Muscle layer of colon (tissue), 2 donors: ENCODE measurements around the gene SRXN1.

Experiments used
- H3K27ac ChIP-seq: one replicate; pipeline ENCODE4 v1.7.0; 2013; ENCODE audit warnings: low read depth, mild to moderate bottlenecking, low read length, moderate library complexity
- H3K27me3 ChIP-seq, 2 donors: one replicate each; pipeline ENCODE4 v1.7.0; 2013; ENCODE audit warnings: low read length in 2 of 2, mild to moderate bottlenecking in 2 of 2; ENCODE audit not compliant: insufficient read depth in 2 of 2, control insufficient read depth in 1 of 2
- H3K36me3 ChIP-seq: one replicate; pipeline ENCODE4 v1.7.0; 2013; ENCODE audit warnings: mild to moderate bottlenecking, low read length; ENCODE audit not compliant: insufficient read depth
- H3K4me1 ChIP-seq: one replicate; pipeline ENCODE4 v1.7.0; 2013; ENCODE audit warnings: mild to moderate bottlenecking, low read length; ENCODE audit not compliant: insufficient read depth
- H3K4me3 ChIP-seq, 2 donors: one replicate each; pipeline ENCODE4 v1.7.0; 2013; ENCODE audit warnings: low read length in 2 of 2, low read depth in 1 of 2, mild to moderate bottlenecking in 1 of 2, moderate library complexity in 1 of 2
- H3K9ac ChIP-seq: one replicate; pipeline ENCODE4 v1.7.0; 2013; ENCODE audit warnings: low read length
- H3K9me3 ChIP-seq: one replicate; pipeline ENCODE4 v1.7.0; 2013; ENCODE audit warnings: mild to moderate bottlenecking, low read length
- donor health status: abdominal sarcoma.
- donor health status: Adenocarcinoma of cecum.

Gene SRXN1

GRCh38 chr20:610130-611046, 42.6 kb downstream of the SRXN1 start, which contains the start of gene TCF15:
Gene TCF15, minus strand, starts transcription at chr20:610309. Its CDS starts 72 bp downstream, at chr20:610237.
- Histone ChIP-seq H3K9ac (no peak within 1 kb of the TSS), H3K27ac (no peak within 1 kb of the TSS), H3K9me3 (no peaks in the 10 kb centered on the region), H3K36me3 (no peaks in the 10 kb centered on the region), H3K4me1 (no peaks in the 10 kb centered on the region), H3K4me3 (no peak within 1 kb of the TSS), H3K27me3 (peaks cover 20 to 41% of the 10 kb centered on the region in 2 donors)

- H3K36me3 ChIP-seq, result no peaks in the 10 kb centered on the region
- H3K27ac ChIP-seq, result no peak overlapping the region
- no peaks in the 10 kb centered on the region for H3K4me1 ChIP-seq
- H3K4me3 ChIP-seq, result no peak overlapping the region
- H3K27me3 ChIP-seq, result peaks cover 20 to 41% of the 10 kb centered on the region in 2 donors
- no peaks in the 10 kb centered on the region for H3K9me3 ChIP-seq
- no peak overlapping the region for H3K9ac ChIP-seq
Observed at GRCh38 chr20:609371-609964, 43.5 kb downstream of the SRXN1 start.

DNA sequence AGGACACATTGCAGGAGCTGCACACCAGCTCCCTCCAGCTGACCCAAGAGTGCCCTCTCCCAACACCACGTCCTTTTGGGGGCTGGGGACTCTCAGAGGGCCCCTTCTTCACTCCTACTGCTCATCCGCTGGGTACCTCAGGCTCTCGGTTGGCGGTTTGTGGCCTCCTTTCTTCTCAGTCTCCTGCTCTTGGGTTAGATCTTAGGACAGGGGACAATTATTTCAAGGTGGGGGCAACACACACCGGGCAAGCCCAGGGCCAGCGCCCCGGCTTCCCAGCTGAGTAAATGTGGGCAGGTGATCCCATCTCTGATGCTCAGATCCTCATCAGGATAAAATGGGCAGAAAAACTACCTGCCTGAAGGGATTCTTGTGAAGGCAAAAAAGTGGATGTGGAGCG, 44.0 kb downstream of the SRXN1 start:
- Histone ChIP-seq H3K9ac (no peak overlapping the region), H3K9me3 (no peaks in the 10 kb centered on the region), H3K27ac (no peak overlapping the region), H3K36me3 (no peaks in the 10 kb centered on the region), H3K4me3 (no peak overlapping the region), H3K4me1 (no peaks in the 10 kb centered on the region), H3K27me3 (peaks cover 20 to 41% of the 10 kb centered on the region in 2 donors)

DNA sequence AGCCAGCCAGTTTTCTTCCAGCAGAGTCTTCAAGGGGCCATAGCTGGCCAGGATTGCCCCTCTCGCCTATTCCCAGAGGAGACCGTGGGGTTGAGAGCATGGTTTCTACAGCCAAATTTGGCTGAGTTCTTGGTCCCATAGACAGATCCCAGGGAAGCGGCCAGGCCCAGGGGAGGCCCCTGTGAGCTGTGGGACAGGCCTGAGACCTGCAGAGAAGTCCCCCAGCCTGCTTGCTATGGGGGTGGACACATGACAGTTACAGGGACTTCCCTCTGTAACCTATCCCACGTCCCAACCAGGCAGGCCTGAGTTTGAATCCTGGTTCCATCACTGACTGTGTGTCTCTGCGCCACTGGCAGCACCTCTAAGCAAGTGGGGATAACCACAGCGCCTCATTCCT, 45.5 kb downstream of the SRXN1 start:
- H3K36me3 ChIP-seq, result no peaks in the 10 kb centered on the region
- no peaks in the 10 kb centered on the region for H3K4me1 ChIP-seq
- H3K27ac ChIP-seq, result no peak overlapping the region
- no peak overlapping the region for H3K4me3 ChIP-seq
- H3K27me3 ChIP-seq, result peaks cover 20 to 36% of the 10 kb centered on the region in 2 donors
- no peaks in the 10 kb centered on the region for H3K9me3 ChIP-seq
- H3K9ac ChIP-seq, result no peak overlapping the region

- Histone ChIP-seq H3K4me3 (no peak overlapping the region), H3K27me3 (peaks cover 6 to 18% of the 10 kb centered on the region in 2 donors), H3K27ac (no peak overlapping the region), H3K4me1 (no peaks in the 10 kb centered on the region), H3K9ac (no peak overlapping the region), H3K9me3 (no peaks in the 10 kb centered on the region), H3K36me3 (no peaks in the 10 kb centered on the region)
Observed at GRCh38 chr20:605237-605636, 47.8 kb downstream of the SRXN1 start.

DNA sequence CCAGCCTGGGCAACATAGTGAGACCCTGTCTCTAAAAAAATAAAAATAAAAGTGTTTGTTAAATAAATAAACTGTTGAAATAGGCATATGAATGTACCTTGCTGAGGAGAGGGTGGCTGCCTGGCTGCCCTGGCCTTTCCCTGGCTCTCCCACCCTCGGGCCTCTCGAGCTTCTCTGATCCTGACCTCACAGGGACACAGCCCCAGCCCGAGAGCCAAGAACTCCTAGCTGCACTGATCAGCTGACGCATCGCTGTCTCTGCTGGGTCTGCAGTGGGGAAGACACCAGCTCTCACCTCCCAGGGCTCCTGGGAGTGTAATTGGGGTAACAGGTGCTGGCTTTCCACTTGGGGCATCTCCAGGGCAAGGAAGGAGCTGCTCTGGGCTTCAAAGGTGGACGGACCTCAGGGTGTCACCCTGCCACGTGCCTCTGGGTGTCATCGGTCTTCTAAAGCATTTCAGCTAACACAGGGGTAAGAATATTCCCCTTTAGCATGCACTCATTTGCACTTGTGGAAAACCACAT, 49.8 kb downstream of the SRXN1 start:
- Histone ChIP-seq H3K4me3 (no peak overlapping the region), H3K9me3 (no peaks in the 10 kb centered on the region), H3K27ac (no peak overlapping the region)

DNA sequence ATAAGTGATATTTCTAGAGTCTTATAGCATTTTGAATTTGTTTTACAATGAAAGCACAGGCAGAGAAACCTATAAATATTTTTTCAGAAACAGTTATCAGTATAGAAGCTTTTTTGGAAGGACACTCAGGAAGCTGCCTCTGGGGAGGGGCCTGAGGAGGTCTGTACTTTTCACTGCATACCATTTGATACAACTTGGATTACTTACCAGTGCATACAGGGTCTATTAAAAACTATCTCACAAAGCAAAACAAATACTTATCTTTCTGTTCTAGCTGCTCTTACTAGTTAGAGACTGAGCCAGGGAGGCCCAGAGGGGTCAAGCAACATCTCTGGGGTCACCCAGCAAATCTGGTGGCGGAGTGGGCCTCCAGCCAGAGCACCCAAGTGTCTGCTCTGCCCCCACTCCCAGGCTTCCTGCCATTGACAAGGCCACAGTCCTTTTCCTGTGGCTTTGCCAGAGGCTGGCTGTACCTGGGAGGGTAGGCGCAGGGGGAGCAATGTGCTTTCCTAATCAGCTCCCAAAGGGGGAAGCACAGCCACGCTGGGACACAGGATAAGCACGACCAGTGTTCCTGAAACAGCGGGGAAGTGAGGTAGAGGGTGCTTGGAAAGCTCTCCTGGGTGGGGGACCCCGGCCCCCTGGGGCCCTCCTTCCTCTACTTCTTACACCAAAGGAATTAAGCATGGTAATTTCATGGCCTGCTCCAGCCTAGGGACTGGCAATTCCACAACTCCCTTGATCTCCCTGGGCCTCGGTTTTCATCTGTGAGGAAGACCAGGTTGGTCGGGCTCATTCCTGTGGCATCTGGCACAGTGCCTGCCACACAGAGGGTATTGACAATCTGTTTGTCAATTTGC, 50.7 kb downstream of the SRXN1 start:
- Histone ChIP-seq H3K9me3 (no peaks in the 10 kb centered on the region), H3K9ac (no peak overlapping the region), H3K27ac (no peak overlapping the region), H3K4me1 (no peaks in the 10 kb centered on the region), H3K4me3 (no peak overlapping the region), H3K36me3 (no peaks in the 10 kb centered on the region), H3K27me3 (no peaks in the 10 kb centered on the region)

More for the DNA sequence above, 49.8 kb downstream of the SRXN1 start:
- no peaks in the 10 kb centered on the region for H3K4me1 ChIP-seq
- H3K36me3 ChIP-seq, result no peaks in the 10 kb centered on the region
- no peak overlapping the region for H3K9ac ChIP-seq
- peaks cover 0 to 3% of the 10 kb centered on the region in 2 donors for H3K27me3 ChIP-seq

GRCh38 chr20:600736-601135, 52.3 kb downstream of the SRXN1 start:
- no peaks in the 10 kb centered on the region for H3K4me1 ChIP-seq

GRCh38 chr20:600141-600540, 52.9 kb downstream of the SRXN1 start:
- Histone ChIP-seq H3K4me1 (no peaks in the 10 kb centered on the region), H3K9ac (no peak overlapping the region), H3K9me3 (no peaks in the 10 kb centered on the region), H3K27ac (no peak overlapping the region), H3K27me3 (no peaks in the 10 kb centered on the region), H3K4me3 (no peak overlapping the region), H3K36me3 (no peaks in the 10 kb centered on the region)

More at GRCh38 chr20:600736-601135, 52.3 kb downstream of the SRXN1 start:
- Histone ChIP-seq H3K9ac (no peak overlapping the region), H3K27me3 (no peaks in the 10 kb centered on the region), H3K27ac (no peak overlapping the region), H3K4me3 (no peak overlapping the region), H3K9me3 (no peaks in the 10 kb centered on the region), H3K36me3 (no peaks in the 10 kb centered on the region)

GRCh38 chr20:598133-598850, 54.7 kb downstream of the SRXN1 start:
- H3K9me3 ChIP-seq, result no peaks in the 10 kb centered on the region
- no peak overlapping the region for H3K4me3 ChIP-seq
- no peak overlapping the region for H3K9ac ChIP-seq
- H3K4me1 ChIP-seq, result no peaks in the 10 kb centered on the region
- no peaks in the 10 kb centered on the region for H3K36me3 ChIP-seq
- H3K27ac ChIP-seq, result no peak overlapping the region
- H3K27me3 ChIP-seq, result no peaks in the 10 kb centered on the region
